Stimulated activated CD8-positive, alpha-beta memory T cell treated with anti-CD3 and anti-CD28 coated beads, Interleukin-7, amount 100 ng/mL, for 24 hours (primary cell): ENCODE data around the gene DENND1A.
A peak's percentile ranks its signal among the peaks of the same experiment; 100 is the strongest.

Experiments
- DNase-seq: peaks from one replicate; pipeline ENCODE4 v3.0.0-alpha.2; 2020; ENCODE audit warnings: low read depth

Gene DENND1A

DNA sequence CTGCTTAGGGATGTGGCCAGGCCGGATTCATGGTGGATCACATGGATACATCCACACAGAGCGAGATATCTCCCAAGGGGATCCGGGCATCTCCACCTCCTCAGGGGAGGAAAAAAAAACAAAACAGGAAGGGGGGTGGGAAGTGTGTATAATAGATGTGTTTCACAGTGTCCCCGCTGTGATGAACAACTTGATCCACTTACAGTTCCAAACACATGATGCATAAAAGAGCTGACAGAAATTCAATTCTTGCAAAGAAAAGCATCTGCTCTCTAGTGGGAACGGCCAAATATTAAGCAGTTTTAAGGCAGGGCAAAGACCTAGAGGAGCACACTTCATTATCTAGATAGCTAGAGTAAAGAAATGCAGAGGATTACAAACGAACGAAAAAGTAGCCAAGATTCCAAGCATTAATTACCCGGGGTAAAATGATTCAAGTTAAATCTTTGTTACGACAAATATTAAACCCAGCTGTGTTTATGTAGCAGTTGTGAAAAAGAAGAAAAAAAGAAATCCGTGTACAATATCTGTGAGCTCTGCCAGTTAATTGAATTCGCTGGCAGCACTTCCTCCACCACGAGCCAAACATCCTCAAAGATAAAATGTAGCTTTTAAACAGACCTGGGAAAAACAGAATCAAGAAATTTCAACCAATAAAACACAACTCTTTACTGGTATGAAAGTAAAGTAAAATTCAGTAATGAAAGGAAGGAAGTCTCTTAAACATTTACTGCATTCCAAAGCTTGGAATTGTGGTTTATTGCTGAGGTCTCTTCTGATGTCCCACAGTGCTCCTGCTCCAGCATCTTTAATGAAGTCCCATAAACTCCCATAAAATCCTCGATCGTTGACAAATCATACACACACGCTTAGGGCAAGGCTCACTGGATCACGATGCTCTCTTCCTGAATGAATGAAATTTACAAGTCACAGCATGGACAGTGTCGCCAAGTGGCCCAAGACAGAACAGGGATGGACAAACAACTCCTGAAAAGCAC, 360.9 kb downstream of the DENND1A start:
- DNase-seq, result no peak

DNA sequence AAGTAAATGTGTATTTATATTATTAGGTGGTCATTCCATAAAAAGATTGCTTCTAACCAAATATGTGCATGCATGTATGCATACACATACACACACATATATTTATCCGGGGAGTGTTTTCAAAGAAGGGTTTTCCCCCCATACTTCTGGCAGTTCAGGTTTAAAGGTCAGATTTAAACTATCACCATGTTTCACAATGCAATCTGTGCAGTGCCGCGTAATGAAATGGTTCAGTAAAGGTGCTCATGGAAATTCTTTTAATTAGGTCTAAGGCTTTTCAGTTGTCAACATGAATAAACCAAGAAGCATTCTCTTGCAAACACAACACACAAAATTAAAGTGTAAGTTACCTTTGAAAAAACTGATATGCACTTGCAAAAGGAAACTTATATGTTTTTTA, 362.9 kb downstream of the DENND1A start:
- no peak for DNase-seq

DNA sequence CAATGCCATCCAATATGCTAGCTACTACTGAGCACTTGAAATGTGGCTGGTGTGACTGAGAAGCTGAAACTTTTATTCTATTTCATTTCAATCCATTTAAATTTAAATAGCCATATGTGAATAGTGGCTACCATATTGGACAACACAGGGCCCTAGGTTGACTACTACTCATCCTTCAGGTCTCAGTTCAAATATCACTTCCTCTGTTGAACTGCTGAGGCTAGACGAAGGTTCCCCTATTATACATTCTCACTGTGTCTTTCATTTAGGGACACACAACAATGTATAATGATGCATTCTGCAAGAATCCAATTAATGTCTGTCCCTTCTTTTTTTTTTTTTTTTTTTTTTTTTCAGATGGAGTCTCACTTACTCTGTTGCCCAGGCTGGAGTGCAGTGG, 365.3 kb downstream of the DENND1A start:
- DNase-seq, result no peak

DNA sequence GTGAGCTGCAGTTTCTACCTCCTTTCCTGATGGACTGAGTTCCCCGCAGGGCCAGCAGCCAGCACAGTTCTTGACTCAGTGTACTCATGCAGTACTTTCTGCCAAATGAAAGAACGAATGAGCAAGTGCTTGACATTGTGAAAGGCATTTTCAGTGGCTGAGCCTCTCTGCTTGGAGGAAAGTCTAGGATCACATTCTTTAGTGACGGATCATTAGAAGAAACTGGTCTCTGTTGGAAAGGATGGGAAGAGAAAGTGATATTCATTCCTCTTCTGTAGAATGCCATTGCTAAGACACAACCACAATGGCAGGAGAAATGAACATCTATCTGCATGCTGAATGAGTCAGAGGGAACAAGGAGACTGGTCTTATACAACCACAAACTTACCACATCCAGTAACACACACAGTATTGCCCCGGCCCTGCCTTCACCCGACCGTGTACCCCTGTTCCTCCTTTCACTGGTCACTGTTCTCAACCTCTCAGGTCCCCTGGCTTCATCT, 367.0 kb downstream of the DENND1A start:
- no peak for DNase-seq

DNA sequence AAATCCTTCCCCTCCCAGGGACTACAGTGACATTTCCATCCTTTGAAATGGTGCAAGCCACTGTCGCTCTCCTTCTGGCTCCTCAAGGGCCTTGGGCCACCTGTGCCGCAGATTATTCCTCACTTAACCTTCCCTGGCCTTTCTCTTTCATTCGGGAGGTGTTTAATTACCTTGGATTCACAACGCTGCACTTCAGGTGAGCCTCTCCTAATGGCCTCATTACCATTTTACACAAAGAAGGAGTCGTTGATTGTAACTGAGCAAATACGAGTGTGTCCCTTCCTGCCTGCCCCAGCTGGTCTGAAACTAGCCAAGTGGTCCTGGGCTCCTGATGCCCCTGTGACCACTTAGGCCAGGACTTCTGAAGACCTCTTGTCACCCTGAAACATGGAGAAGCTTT, 368.9 kb downstream of the DENND1A start:
- no peak for DNase-seq

DNA sequence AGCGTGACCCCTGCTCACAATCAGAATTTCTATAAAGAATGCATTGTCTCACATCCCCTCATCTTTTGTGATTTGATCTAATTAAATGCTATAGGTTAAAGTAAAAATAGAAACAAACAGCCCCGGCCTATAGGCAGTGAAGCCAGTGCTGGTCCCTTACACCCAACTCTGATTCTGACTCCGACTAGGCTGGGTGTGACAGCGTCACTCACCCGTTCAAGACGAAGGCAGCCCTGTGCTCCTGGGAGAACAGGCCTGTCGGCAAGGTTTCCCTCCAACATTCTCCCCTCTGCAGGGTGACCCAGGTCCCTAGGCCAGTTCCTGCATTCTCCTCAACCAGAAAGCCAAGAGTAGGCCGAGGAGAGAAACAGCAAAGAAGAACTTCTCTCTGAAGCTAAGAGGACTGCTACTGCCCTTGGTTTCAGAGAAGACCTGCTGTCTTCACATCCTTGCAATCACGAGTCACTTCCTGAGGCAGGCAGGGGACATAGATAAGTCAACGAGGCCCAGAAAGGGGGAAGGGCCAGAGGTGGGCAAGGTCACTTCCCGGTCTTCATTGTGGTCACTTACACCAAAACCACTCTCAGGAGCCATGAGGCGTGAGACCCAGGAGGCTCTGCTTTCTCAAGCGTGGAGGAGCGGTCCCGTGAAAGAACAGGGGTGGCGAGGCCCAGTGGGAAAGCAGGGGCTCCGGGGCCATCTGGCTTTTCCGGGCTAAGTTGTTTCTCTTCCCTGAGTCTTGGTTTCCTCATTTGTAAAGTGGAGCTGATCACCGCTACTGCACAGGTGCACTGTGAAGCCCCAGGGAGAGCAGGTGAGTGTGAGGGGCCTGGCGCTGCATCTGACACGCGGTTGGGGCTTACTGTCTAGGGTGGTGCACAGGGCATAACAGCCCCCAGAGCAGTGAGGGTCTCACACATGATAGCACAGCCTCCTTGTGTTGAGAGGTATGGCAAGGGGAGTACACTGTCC, 373.2 kb downstream of the DENND1A start:
- no peak for DNase-seq

DNA sequence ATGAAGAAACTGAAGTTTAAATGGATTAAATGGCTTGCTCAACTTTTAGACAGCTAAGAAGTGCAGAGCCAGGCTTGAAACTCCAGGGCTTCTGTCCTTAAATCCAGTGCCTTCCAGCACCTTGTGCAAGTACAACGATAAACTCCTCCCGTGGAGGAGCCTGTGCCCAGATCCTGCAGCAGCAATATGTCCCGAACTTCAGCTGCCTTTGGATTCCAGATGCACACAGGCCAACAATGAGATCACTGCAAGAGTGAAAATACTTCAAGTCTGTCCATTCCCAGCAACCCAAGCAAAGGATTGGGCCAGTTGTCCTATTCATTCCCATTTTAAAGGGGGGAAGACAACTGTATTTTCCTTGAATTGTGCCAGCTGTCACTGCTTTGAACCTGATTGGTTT, 374.3 kb downstream of the DENND1A start:
- DNase-seq, result no peak

DNA sequence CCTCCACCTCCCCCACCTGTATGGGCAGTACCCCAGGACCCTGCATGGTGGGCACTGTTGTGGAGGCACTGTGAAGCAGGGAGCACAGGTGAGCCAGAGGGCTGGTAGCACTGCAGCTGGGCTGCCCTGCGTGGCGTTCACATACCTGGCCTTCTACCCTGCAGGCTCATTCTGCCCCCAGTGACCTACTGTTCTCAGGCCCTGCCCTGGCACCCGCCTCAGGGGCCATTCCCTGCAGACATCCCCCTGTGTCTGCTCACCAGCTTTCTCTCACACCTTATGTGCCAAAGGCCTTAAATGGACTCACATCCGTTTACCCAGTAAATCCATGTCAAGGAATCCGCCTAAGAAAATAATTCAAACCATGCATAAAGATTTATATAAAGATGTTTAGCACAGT, 377.4 kb downstream of the DENND1A start:
- no peak for DNase-seq

DNA sequence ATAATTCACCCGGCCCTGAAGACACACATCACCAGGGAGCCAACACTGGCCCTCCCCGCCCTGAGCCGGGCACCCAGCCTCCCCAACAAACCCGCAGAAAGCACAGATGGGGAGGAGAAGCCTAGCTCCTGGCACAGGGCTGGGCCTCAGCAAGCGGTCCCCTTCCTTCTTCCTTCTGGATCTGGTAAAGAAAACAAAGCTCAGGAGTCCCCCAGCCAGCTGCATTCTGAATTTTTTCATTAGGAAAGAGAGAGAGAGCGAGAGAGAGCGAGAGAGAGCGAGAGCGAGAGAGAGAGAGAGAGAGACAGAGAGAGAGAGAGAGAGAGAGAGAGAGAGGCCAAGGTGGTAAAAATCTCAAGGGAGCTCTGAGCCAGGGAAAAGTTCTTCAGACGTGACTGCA, 378.2 kb downstream of the DENND1A start:
- DNase-seq, result no peak

DNA sequence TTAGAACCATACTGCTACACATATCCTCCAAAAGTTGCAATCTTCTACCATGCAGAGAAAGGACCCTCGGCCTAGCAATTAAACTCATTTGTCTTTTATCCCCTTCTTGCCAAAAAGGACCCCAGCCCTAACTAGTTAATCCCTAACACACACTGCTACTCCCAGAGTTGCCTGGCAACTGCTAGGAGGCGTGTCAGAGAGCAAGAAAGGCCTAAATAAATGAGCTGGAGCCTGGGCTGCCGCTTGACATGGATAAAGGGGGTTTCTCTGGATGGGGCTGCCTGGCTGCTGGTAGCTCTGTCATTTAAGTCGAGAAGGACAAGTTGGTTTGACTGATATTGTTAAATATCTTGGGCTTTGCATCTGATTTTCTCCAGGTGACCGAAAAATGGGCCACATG, 379.1 kb downstream of the DENND1A start:
- no peak for DNase-seq

DNA sequence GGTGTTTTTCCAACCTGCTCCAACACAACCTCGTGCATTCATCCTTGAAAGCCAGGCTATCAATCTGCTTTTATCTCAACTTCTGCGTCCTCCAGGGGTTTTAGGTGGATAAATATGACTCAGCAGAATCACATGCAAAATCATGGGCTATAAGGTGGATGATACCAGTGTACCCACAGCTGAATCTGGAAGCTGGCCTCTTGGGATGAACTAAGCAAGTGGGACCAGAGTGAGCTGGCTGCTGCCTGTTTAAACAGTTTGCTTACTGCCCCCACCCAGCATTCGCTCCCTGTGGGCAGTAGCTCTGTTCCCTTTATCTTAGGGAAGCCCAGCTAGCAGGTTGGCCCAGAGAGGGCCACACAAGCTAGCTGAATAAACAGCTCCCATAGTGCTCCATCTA, 379.9 kb downstream of the DENND1A start:
- DNase-seq, result no peak

DNA sequence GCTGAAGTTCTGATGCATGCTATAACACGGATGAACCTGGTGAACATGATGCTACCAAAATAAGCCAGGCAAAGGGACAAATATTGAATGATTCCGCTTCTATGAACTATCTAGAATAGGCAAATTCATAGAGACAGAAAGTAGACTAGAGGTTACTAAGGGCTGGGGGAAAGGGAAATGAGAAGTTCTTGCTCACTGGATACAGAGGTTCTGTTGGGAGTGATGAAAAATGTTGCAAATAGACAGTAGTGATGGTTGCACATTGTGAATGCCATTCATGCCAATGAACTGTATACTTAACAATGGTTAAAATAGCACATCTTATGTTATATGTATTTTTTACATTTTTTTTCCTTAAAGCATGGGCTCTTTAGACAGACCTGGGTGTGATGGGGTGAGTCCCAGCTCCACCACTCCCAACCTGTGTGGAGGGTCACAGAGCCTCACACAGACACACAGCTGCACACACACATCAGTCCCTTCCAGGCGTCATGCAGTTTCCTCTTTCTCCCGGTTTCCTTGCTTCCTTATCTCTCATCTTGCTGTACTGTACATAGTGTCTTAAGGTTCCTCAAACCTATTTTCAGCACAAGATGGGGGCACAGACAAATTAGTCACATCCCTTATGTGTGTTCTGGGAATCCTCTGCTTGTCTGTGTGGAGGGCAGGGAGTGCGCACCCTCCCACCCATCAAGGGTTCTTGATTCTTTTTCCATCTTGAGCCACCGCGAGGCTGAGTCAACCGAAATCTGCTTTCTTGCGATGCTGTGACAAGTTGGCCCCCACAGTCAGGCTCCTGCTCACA, 381.0 kb downstream of the DENND1A start:
- peak; percentile 33 for DNase-seq

DNA sequence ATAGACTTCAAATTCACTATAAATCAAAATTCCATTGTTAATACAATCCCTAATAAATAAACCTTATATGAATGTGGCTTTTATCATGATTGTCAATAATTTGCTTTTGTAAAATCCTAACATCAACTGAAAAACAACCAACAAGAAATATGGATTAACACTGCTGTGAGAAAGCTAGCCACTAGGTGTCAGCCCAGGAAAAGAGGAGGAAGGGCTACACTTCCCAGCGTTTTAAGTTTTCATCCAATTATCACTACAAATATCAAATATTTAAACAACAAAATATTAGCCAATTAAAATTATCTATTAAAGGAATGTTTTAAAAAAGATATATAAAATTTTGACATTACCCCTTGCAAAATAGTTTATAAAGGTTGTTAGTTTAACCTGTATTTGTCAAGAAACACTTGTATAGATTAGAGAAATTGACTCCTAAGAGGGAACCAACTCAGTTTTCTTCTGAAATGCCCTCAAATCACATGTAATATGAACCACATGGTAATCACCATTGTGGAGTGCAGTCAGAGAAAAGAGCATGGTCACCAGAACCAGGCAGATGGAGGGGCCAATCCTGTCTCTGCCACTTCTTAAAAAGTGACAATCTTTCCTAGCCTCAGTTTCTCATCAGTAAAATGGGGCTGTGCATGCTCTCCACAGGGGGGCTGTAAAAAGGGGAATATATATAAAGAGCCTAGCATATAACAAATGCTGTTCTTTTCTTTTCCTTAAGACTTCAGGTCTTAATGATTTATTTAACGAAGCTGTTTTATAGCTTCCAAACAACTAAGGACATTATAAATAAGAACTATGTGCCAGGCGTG, 385.7 kb downstream of the DENND1A start:
- no peak for DNase-seq

DNA sequence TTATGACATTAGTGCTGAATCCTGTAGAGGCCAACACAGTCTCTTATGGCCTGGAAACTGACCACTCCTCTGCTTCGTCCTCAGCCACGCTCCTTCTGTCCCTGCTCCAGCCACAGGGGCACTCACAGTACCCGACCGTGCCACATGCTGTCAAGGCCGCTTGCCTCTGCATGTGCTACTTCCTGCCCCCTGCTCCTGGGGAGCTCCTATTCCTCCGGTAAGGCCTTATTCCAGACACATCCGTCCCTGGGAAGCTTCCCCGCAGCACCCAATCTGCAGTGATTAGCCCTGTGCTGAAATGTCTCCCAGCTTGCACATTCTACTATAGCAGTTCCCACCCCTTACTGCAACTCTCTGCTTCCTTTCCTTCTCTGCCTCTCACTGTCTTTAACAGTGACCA, 386.4 kb downstream of the DENND1A start:
- DNase-seq, result no peak

DNA sequence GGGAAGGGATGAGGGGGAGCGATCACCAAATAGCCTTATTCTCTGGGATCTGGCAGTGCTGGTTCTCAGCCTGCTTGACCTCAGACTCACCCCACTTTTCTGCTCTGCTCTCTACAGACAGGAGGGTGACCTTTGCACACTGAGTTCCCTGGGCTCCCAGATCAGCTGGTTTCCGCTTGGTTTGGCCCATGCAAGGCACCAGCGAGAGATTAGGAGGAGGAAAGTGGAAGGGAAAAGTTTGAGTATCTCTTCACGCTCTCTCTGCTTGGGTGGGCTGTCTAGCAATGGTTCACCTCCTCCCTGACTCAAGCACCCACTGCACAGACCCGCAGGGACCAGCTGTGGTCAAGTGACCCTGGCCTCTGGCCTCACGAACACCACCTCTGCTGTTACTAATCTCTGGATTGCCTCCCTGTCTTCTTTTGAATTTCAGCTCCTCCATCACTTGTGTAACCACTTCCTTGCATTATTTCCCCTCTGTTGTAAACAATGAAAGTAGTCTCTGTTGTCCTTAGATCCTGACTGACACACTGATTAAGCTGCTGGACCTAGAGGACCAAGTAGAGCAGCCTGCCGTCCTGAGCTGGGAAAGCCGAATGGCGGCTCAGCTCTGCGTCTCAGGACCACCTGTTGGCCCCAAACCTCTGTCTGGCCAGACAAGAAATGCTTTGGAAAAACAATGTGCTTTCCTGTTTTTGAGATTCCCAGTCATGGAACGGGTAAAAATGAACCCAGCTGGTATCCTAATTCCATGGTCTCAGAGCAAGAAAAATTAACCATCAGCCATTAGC, 387.3 kb downstream of the DENND1A start:
- DNase-seq, result no peak

DNA sequence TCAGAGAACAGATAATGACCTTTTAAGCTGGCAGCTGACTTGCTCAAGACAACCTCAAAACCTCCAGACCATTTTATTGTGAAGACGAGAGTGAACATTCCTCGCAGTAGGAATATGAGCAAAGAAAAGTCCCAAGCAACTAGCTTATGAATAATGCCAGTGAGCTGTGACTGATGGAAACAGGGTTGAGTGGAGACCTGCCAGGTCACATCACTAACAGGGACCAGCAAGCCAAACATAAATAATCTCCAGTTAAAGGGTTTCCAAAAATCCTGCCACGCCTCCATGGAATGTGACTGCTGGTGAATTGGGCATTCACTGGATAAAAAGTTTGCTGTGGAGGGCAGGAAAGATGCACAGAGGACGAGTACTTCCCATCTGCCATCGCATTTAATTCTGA, 388.5 kb downstream of the DENND1A start:
- DNase-seq, result no peak

DNA sequence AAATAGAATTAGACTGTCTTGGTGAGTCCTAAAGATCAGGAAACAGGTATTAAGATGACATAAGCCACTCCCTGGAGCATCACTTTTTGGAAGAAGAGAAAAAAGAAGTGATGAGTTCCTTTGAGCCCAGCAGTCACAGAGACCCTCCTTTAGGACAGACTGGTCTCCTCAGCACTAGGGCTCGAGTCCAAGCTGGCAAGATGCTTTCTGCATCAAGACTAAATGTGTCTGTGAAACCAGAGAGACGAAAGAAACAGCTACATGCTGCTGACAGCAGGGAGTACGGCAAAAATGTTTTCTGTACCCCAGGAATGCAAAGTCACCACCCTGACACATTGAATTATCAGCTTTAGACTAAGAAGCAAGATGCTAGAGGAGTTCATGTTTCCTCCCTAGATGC, 389.5 kb downstream of the DENND1A start:
- no peak for DNase-seq

DNA sequence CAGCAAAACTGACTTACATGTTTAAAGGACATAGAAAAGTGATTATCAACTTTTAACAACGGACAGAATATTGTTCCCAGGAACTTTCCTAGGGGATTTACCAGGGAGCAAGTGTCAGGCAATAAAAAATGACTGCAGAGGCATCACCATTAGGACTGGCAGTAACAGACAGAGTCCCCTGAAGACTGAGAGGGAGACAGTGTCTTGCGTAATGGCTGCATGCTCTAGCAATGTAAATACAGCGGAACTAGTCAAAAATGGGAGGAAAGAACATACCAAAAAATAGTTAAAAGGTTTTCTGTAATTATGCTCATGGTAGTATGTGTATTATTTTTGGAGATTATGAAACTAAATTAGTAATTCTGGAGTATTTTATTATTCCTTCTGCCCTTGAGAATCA, 392.1 kb downstream of the DENND1A start:
- no peak for DNase-seq

DNA sequence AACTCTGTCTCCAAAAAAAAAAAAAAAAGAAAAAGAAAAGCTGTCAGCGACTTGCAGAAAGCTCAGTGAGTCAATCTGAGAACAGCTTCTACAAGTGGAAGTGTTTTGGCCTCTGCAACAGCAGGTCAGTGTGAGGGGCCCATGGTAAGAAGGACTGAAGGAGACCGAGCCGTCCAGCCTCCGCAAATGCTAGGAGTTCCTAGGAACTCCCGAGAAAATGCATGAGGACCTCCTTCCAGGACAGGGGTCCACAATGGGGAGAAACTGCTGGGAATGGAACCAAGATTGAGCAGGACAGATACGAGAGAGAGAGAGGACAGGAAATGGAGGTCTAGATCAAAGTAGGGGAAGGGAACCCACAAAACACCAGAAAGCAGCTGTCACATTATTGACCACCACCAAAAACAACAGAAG, 393.5 kb downstream of the DENND1A start:
- no peak for DNase-seq

DNA sequence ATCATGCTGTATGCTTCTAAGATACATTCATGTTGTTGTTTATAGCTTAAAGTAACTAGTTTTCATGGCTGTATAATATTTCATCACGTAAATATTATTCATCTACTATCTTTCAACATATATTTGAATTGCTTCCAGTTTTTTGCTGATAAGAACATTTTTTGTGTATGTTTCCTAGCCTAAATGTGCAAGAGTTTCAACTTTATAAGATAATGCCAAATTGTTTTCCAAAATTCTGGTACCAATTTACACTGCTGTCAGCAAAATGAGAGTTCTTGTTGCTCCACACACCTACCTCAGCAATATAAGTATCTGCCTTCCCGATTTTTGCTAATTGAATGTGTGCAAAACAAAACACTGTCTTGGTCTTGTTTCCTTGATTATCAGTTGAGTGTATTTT, 395.6 kb downstream of the DENND1A start:
- DNase-seq, result no peak
